GM19397 (cell line): Measurements from ENCODE around the gene TNFRSF14.
"Not testable (repeated sequence)": the region's sequence is repeated elsewhere in the genome, so short reads cannot be mapped to it uniquely, and the experiment has no call there.

Experiments used
- ATAC-seq: cut with Tn5 transposase; IDR thresholded peaks from one replicate; pipeline ENCODE4 v1.9.1; 2021; ENCODE audit warnings: mild to moderate bottlenecking, moderate library complexity; ENCODE audit not compliant: unreplicated experiment

Gene TNFRSF14

DNA sequence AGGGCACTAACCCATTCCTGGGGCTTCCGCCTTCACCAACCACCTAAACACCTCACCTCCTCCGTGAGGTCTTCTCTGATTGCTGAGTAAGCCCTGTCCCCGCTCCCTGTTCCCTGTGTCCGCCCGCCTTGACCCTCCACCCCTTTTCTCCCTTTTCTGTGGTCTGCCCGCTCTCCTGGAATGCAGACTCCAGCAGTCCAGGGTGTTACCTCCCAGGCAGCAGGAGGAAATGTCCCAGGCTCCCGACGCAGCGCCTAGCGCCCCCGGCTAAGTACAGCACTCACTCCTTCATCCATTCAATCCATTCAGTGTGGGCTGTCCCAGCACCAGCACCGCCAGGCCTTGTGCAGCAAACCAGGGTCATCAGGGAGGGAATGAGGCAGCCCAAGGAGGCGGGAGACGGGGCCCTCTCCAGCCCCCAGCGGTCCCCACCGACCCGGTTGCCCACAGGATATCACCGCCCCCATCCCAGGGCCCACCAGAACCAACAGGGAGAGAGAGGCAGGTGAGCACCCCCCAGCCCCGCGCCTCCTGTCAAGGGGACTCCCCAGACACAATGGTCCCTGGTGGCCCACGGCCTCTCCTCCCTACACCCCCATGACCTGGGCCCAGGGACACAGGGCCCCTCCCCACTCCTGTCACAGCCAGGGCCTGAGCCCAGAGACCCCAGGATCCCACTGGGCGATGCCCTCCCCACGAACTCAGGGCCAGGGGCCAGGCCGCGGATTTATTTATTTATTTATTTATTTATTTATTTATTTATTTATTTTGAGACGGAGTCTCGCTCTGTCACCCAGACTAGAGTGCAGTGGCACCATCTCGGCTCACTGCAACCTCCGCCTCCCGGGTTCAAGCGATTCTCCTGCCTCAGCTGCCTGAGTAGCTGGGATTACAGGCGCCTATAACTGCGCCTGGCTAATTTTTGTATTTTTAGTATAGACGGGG, 10.2 kb downstream of the TNFRSF14 start:
- no peak for ATAC-seq

DNA sequence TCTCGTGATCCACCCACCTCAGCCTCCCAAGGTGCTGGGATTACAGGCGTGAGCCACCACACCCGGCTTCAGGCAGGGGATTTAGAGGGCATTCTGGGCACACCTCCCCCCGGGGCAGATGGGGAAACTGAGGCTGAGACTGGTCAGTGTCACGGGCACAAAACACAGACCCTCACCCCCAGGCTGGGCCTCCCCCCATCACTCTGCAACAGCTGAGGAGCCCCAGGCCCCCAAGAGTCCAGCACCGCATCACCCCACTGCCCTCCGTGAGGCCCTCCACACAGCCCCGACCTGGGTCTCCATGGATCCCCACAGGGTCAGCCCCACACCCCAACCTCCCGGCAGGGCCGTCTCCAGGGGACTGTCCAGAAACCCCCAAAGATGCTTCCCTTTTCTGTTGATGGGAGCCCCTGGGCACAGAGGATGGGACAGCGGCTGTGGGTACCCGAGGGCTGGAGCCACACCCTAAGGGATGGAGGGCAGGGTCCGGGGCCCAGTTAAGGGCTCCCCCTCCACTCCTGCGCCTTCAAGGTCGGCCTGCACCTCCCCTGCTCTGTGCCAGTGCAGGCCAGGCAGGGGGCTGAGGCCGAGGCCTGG, 11.0 kb downstream of the TNFRSF14 start:
- ATAC-seq = no peak

DNA sequence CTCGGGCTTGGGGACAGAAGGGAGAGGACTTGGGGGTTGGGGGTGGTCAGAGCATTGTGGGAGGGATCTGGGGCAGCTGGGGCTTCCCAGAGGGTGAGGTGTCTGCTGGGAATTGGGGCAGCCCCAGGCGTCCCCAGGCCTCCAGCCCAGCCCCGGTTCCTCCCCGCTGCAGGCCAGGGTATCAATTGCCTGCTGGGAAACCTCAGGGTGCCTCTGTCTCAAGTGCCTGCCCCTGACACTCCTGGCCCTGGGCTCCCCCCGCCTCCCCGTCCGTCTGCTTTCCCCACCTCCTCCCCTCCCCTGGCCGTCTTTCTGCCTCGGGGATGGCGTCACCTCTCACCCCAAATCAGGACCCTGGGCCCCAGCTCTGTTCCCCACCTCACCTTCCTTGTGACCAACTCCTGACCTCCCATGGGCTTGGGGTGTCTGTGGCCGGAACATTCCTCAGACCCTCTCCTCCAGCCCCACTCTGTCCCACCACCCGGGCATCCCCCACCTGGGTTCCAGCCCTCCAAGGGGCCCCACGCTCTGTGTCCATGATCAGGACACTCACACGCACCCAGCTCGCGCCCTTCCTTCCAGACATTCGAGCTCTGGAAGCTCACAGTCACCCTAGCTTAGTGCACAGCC, 12.1 kb downstream of the TNFRSF14 start:
- ATAC-seq = not testable (repeated sequence)

DNA sequence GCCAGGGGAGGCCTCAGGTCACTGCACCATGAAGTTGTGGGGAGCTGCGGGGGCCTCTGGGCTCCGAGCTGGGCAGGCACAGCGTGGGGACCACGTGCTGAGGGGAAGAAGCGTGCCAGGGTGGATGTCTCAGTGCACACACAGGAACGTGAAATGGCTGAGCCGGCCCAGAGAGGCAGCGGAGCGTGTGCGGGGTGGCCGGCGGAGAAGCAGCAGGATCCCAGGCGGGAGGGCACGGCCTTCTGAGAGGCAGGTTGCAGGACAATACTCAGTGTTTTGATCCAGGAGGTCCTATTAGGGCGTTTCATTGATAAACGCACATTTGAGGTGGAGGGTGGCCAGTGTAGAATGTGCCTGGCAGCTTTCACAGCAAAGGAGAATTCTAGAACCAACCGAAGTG, 12.9 kb downstream of the TNFRSF14 start:
- no peak for ATAC-seq

DNA sequence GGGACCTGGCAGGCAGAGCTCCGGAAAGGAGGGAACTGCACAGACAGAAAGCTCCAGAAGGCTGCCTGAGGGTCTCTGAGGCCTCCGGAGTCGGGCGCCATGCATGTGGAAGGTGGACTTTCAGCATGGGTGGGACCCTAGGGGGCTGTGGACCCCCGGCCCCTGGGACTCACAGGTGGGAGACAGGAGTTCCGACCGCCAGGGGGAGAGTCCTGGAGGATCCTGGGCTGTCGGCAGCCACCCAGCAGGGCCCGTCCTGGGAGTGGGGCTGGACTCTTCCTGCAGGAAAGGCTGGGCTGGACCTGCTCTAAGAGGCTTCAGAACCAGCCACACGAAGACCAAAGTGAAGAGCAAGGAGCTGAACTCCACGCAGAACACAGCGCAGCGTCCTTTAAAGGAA, 13.5 kb downstream of the TNFRSF14 start:
- not testable (repeated sequence) for ATAC-seq

DNA sequence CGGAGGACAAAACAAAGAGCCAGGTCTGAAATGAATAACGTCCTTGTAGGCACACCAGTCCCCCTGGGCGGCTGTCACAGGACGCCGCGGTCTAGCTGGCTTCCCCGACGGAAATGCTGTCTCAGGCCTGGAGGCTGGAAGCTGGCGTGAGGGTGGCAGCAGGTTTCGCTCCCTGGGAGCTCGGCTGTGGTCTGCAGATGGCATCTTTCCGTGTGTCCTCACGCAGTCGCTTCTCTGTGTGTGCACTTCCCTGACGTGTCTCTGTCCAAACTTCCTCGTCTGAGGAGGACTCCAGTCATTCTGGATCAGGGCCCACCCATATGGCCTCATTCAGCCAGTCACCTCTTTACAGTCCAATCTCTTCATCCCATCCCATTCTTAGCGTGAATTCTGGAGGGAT, 14.2 kb downstream of the TNFRSF14 start:
- ATAC-seq = no peak

DNA sequence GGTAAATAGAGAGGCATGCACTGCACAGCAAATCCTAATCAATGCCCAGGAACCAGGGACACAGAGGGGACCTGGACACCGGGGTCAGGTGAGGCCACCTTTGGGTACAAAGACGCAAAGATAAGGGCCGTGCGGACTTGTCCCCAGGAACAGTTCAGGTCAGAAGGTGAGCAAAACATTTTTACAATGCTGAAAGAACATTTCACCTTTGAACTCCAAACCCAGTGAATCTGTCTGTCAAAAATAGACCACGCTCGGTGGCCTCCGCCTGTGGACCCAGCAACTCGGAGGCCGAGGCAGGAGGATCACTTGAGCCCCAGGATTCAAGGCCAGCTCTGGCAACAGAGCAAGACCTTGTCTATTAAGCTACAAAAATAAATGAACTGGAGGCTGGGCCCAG, 15.2 kb downstream of the TNFRSF14 start:
- ATAC-seq = no peak

DNA sequence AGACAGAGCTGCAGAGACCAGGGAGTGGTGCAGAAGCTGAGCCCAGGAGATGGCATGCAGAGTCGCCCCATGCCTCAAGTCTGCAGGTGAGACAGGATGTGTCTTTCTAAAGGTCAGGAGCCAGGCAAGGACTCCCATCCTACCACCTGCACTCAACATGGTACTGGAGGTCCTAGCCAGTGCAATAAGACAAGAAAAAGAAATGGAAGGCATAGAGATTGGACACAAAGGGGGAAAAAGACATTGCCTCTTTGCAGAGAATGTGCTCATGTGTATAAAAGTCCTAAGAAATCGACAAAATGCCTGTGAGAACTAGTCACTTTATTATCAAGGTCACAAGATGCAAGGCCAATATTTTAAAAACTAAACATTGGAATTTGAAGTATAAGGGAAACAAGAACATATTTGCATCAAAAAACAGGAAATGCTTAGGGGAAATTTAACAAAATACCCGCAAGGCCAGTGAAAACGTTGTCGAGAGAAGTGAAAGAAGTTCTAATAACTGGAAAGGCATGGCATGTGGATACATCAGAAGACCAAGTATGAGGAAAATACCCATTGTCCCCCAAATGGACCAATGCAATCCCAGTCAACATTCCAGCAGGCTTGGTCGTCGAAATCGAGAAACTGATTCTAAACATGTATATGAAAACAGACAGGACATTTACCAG, 17.2 kb downstream of the TNFRSF14 start:
- ATAC-seq = no peak

DNA sequence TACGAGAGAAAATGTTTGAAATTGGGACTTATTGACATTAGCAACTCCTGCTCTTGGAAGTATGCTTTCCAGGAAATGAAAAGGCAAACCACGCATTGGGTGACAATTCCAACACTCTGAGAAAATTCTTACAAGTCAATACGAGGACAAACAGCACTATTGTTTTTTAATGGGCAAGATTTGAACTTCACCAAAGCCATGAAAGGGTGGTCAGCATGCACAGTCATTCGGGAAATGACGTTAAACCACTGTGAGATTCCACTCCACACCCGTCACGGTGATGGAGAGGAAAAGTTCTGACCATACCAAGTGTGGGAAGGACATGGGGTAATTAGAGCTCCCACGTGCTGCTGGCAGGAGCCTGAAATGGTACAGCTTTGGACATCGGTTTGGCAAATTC, 18.2 kb downstream of the TNFRSF14 start:
- ATAC-seq = no peak

DNA sequence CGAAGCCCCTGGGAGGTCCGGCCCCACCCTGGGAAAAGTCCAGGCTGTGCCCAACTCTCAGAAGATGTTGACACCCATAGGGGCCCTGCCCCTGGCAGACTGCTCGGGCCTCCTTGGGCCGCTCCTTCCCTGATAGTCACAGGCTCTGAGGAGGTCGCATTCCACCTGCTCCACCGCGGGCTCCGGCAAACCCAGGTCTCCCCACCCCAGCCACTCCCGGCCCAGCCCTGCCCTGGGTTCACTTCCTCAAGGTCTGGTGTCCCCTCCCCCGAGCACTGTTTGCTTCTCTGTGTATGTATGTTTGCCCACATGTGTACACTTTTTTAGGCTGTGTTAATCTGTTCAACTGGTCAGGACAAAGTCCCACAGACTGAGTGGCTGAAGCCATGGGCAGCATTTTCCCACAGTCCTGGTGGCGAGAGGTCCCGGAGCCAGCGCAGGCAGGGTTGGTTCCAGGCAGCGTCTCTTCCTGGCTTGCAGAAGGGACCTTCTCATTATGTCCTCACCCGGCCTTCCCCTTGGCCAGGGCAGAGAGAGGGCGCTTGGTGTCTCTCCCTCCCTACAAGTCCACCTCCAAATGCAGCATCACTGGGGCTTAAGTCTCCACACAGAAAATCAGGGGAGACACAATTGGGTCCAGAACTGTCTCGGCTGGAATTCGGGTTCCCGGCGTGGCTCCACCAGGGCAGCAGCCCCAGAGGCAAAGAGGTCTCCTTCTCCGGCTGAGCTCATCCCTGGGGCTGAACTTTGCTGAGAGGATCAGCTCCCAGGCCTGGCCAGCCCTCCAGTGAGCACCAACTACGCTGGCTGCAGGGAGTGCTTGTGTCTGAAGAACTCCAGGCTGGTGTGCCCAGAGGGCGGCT, 19.9 kb downstream of the TNFRSF14 start:
- ATAC-seq = no peak

DNA sequence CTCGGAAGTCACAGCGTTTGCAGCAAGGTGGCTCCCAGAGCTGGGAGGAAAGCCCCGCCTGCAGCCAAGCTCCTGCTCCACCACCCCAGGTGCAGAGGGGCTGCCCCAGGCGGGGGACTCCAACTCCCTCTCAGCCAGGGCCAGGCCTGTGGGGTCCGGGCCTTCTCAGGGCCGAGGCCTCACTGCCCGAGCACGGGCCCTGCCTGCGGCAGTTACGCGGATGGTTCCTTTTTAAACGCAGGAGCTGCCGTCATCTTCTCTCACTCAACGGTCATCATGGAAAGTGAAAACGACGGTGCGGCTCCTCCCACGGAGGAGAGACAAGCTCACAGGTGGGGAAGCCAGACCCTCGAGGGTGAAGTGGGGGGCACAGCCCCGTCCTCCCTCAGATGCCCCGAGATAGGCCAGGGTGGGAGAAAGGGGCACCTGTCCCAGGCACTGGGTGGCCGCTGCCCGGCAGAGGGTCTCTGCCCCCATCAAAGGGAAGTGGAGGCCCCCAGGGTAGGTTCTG, 21.4 kb downstream of the TNFRSF14 start:
- peak; percentile 41 for ATAC-seq

DNA sequence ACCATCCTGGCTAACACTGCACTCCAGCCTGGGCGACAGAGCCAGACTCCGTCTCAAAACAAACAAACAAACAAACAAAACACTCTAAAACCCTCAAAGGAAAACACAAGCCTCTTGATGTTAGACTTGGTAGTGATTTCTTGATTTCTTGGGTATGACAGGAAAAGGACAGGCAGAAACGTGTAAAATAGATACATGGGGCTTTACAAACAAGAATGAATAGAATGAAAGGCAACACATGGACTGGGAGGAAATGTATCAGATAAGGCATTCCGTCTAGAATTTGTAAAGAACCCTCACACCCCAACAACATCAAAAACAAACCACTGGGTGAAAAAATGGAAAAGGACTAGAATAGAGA, 22.6 kb downstream of the TNFRSF14 start:
- no peak for ATAC-seq

DNA sequence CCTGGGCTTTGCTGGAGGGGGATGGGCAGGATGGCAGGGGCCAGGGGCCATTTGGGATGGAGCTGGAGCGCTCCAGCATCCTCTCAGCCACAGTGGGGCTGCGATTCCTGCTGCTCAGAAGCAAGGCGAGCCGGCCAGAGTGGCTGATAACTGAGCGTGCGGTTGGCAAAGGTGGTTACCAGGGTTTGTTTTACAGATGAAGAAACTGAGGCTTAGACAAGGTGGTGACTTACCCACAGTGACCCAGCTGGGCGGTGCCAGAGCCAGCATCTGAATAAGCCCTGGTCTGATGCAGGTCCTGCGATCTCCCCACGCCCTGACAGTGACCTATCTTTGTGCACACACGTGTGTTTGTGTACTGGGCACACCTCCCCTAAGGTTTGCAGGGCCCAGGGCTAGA, 24.5 kb downstream of the TNFRSF14 start:
- ATAC-seq = no peak

DNA sequence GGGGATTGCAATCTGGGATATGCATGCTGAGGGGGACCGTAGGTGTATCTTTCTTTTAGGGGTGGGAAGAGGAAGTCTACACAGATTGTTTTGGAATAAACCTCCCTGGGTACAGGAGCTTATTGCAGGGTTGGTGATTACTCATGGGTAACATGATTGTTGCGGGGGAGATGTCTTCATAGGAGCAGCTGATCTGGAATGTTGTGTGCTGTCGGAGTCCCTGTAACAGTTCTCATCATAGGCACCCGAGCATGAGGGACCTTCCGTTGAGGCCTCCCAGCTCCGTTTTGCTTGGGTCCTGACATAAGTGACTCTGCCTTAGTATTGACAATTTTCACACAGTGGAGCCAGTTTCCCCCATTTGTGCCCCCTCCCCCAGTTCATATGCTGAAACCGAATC, 26.2 kb downstream of the TNFRSF14 start:
- ATAC-seq = no peak

DNA sequence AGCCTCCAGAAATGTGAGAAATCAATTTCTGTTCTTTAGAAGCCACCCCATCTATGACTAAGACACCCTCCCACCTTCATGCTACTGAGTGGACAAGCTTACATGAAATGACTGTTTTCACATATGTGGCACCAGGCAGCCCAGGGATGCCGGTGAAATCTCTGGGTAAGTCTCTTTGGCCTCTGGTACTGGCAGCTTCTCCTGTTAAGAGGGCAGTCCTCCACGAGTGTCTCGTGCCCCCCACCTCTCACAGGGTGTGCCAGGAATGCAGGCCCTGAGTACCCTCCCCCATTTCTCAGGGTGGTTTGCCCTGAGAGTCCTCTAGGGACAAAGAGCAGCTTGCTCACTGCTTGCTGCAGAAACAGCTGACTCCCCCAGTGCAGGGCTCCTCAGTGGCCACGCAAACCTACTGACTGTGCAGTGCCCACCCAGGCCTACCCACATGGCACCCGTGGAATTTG, 27.2 kb downstream of the TNFRSF14 start:
- ATAC-seq = no peak

DNA sequence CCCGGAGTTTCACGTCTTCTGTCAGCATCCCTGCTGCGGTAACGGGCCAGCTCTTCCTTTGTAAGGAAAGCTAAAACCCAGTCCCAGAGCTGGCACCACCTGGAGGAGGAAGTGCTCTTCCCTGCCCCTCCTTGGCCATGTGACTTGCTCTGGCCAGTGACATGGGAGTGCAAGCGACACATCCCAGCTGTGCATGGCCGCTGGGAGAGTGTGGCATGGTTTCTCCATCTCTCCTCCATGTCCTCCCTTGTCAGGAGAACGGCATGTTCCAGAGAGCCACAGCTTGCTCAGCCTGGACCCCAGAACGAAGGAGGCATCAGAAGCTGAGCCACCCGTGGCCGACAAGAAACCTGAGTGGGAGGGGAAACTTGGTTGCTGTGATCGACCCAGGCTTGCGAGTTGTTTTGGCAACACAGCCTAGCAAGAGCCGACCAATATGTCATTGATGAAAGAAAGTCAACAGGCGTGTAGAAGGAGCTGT, 27.7 kb downstream of the TNFRSF14 start:
- no peak for ATAC-seq

DNA sequence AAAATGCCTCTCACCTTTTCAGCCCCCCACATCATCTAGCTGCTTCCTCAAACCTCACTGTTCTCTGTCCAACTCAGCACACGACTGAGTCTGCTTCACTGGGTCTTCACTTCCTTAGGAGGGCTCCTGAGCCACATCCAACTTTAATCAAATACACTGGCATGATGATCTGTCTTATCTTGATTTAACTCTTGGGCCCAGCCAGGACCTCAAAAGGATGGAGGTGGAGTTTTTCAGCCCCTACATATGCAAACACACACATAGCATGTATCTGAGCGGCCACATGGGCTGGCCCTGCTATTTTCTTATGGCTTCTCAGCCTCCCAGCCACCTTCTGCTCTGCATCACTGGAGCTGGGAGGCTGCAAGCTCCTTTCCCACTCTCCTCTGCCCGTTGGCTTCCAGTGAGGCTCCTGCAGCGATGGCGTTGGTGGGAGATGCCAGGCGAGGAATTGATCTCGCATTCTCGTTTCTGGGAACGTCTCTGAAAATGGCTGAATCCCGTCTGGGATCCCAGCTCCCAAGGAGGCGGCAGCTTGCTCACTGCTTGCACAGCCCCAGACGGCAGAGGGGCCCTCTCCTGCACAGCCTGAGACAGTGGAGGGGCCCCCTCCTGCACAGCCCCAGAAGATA, 28.6 kb downstream of the TNFRSF14 start:
- ATAC-seq = no peak

DNA sequence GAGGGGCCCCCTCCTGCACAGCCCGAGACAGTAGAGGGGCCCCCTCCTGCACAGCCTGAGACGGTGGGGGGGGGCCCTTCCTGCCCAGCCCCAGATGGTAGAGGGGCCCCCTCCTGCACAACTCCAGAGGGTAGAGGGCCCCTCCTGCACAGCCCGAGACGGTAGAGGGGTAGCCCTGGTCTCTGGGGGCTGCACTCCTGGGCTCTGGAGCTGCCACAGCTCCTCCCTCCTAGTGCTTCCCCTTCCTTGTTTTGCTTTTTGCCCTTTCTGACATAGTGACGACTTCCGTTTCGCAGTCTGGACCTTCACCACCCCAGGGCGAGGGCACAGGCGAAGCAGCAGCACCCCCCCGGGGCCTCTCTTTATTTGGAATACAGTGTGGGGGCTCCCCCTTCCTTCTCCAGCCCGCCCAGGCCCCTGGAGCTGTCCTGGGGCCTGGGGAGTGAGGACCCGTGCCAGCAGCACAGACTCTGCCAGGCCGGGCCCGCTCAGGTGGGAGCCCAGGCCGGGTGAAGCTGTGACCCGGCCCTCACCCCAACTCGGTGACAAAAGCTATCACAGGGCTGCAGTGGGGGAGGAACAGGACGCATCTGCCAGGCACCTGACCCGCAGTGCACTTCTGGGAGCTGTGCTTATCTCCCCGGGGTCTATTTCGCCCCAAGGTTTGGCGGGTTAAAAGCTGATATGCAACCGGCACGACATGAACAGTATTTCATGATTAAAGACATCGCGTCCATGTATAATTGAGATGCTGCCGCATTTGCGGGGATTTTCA, 29.3 kb downstream of the TNFRSF14 start:
- ATAC-seq = peak; percentile 31
